ENCODE measurements around the gene CLCN7. TPM values are rescaled to one million over a fixed set of nuclear protein-coding genes. Genes with fewer than 3 reads are reported as not detected.

Gene CLCN7
- total RNA-seq, 1 donor from 2014 or later = 98.1 TPM

DNA sequence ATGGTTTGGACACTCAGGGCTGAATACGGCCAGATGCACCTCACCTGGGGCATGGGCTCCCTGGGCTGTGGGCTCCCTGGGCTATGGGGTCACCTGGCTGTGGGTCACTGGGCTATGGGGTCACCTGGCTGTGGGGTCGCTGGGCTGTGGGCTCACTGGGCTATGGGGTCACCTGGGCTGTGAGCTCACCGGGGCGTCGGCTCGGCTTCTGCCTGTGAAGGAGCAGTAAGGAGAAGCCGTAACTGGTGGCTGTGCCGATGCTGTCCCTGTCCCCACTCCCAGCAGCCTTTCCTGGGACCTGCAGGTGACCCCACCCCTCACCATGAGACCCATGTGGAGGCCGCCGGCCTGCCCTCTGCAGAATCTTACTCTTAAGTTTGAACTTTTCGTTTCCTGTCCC lies 45.8 kb downstream of the CLCN7 start:
- Mint-ChIP-seq H3K4me1 (ENCODE audit: unreplicated experiment) (no peaks in the 10 kb centered on the region), H3K9me3 (no peaks in the 10 kb centered on the region), H3K27ac (no peak overlapping the region), H3K27me3 (no peaks in the 10 kb centered on the region), H3K36me3 (no peaks in the 10 kb centered on the region), H3K4me3 (no peak overlapping the region)
- TF ChIP-seq, protein P1, sequence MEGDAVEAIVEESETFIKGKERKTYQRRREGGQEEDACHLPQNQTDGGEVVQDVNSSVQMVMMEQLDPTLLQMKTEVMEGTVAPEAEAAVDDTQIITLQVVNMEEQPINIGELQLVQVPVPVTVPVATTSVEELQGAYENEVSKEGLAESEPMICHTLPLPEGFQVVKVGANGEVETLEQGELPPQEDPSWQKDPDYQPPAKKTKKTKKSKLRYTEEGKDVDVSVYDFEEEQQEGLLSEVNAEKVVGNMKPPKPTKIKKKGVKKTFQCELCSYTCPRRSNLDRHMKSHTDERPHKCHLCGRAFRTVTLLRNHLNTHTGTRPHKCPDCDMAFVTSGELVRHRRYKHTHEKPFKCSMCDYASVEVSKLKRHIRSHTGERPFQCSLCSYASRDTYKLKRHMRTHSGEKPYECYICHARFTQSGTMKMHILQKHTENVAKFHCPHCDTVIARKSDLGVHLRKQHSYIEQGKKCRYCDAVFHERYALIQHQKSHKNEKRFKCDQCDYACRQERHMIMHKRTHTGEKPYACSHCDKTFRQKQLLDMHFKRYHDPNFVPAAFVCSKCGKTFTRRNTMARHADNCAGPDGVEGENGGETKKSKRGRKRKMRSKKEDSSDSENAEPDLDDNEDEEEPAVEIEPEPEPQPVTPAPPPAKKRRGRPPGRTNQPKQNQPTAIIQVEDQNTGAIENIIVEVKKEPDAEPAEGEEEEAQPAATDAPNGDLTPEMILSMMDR (conservative IDR thresholded peaks at IDR 0.05) = no peak
- no peak for DNase-seq (ENCODE audit: extremely low spot score, unreplicated experiment)

GRCh38 chr16:1428511-1428910 lies 46.3 kb downstream of the CLCN7 start:
- DNase-seq (ENCODE audit: extremely low spot score, unreplicated experiment) = no peak
- no peaks in the 10 kb centered on the region for H3K4me1 Mint-ChIP-seq (ENCODE audit: unreplicated experiment)
- TF ChIP-seq, protein P1 (conservative IDR thresholded peaks at IDR 0.05) = no peak
- no peaks in the 10 kb centered on the region for H3K36me3 Mint-ChIP-seq
- H3K27me3 Mint-ChIP-seq = no peaks in the 10 kb centered on the region
- H3K4me3 Mint-ChIP-seq = no peak overlapping the region
- no peak overlapping the region for H3K27ac Mint-ChIP-seq
- no peaks in the 10 kb centered on the region for H3K9me3 Mint-ChIP-seq

DNA sequence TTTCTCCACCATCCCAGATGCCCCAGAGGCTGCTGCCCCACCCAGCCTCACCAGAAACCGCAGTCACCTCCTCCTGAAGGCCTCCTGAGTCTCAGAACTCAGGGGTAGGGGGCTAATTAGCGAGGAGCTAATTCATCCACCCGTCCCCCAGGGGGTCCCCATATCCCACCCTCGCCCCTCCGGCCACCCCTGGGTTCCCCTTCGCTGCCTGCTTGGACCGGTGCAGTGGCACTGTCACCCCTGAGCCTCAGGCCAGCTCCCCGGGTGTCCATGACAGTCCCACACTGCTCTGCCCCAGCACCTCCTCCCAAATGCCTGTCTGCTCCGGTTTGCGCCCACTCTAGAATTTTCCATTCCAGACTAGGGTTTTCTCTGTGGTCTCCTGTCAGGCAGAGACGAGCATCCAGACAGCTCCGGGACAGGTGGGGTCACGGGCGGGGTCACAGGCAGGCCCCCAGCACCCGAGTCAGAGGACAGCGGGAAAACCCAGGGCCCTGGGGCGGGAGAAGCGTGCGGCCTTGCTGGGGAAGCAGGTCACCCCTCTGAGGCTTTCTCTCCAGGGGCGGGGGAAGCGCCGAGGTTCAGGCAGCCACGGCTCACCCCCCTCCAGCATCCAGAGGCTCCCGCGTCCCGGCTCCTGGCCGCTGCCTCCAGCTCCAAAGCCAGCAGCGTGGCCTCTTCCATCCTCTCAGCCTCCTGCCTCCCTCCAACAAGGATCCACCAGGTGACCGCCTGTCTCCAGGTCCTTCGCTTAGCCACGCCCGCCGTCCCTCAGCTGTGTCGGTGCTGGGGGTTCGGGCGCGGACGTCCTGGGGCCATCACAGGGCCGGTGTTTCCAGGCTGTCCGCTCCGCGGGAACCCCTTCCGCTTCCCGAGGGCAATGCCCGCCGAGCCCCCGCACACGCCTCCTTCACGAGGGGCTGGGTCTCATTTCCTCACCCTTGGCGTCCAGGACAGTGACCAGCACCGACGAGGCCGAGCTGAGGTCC lies 47.1 kb downstream of the CLCN7 start:
- Mint-ChIP-seq H3K27ac (no peak overlapping the region), H3K27me3 (no peaks in the 10 kb centered on the region), H3K4me1 (ENCODE audit: unreplicated experiment) (no peaks in the 10 kb centered on the region), H3K4me3 (no peak overlapping the region), H3K36me3 (no peaks in the 10 kb centered on the region), H3K9me3 (no peaks in the 10 kb centered on the region)
- no peak for DNase-seq (ENCODE audit: extremely low spot score, unreplicated experiment)
- TF ChIP-seq, protein P1 (conservative IDR thresholded peaks at IDR 0.05) = no peak

DNA sequence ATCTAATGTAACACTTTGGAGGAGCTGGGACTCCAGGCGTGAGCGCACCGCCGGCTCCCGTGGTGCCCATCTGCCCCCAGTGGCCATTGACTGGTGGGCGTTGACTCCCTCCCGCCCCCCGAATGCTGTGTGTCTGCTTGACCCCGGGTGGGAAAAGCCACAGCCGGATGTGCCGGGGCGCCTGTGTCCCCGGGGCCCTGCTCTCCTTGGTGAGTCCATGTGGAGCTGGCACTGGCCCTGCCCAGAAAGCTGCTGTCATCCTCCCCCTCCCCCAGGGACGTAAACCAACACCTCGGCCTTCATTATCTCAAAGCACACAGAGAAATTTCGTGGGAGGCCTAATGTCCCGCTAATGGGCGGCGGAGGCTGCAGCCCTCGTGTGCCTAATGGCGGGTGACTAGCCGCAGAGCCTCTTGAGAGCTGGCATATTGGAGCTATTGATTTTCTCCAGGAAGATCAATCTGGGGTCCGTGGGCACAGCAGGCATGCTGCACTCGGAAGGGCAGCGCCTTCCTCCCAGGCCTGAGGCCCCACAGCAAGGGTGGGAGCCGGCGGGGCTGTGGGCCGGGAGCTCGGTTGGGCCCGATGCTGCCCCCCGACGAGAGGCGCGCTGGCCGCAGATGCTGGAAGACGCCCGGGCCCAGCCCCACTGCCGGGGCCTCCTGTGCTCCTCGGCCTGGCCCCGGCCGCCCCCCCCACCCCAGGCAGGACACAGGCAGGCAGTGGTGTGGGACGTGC lies 47.9 kb downstream of the CLCN7 start:
- no peak overlapping the region for H3K4me3 Mint-ChIP-seq
- no peaks in the 10 kb centered on the region for H3K4me1 Mint-ChIP-seq (ENCODE audit: unreplicated experiment)
- no peaks in the 10 kb centered on the region for H3K9me3 Mint-ChIP-seq
- no peaks in the 10 kb centered on the region for H3K36me3 Mint-ChIP-seq
- H3K27ac Mint-ChIP-seq = no peak overlapping the region
- H3K27me3 Mint-ChIP-seq = no peaks in the 10 kb centered on the region
- peak; percentile 67 for DNase-seq (ENCODE audit: extremely low spot score, unreplicated experiment)
- TF ChIP-seq, protein P1 (conservative IDR thresholded peaks at IDR 0.05) = no peak

- no peaks in the 10 kb centered on the region for H3K36me3 Mint-ChIP-seq
- H3K27ac Mint-ChIP-seq = no peak overlapping the region
- DNase-seq (ENCODE audit: extremely low spot score, unreplicated experiment) = no peak
- no peaks in the 10 kb centered on the region for H3K27me3 Mint-ChIP-seq
- TF ChIP-seq, protein P1 (conservative IDR thresholded peaks at IDR 0.05) = no peak
- no peaks in the 10 kb centered on the region for H3K9me3 Mint-ChIP-seq
- peaks cover under 1% of the 10 kb centered on the region for H3K4me1 Mint-ChIP-seq (ENCODE audit: unreplicated experiment)
- no peak overlapping the region for H3K4me3 Mint-ChIP-seq
Measured at GRCh38 chr16:1425616-1426370, 49.0 kb downstream of the CLCN7 start.
